NCI-H1092 treated with DMSO at 0.1 percent for 48 hours (cell line): ENCODE data around the gene PLCH1.
"Not testable (repeated sequence)": the region's sequence is repeated elsewhere in the genome, so short reads cannot be mapped to it uniquely, and the experiment has no call there.

Experiments used
- DNase-seq: peaks from one replicate; lab custom pipeline; 2025; lab: John Stamatoyannopoulos, UW

PLCH1 gene

GRCh38 chr3:155418407-155418806 lies 326.5 kb downstream of the PLCH1 start:
- DNase-seq: peak; percentile 2

- no peak for DNase-seq
These were observed 327.8 kb downstream of the PLCH1 start for GRCh38 chr3:155417119-155417517.

- DNase-seq: no peak
These were observed 328.3 kb downstream of the PLCH1 start for GRCh38 chr3:155416500-155417118.

- no peak for DNase-seq
These were observed 332.0 kb downstream of the PLCH1 start for GRCh38 chr3:155412904-155413303.

GRCh38 chr3:155411500-155412223 lies 333.2 kb downstream of the PLCH1 start:
- DNase-seq: no peak

- DNase-seq: no peak
These were observed 335.5 kb downstream of the PLCH1 start for GRCh38 chr3:155409336-155409735.

GRCh38 chr3:155407971-155408370 lies 336.9 kb downstream of the PLCH1 start:
- DNase-seq: no peak

- no peak for DNase-seq
These were observed 337.5 kb downstream of the PLCH1 start for GRCh38 chr3:155407331-155407730.

GRCh38 chr3:155404486-155404885 lies 340.4 kb downstream of the PLCH1 start:
- peak; percentile 27 for DNase-seq

GRCh38 chr3:155402656-155403055 lies 342.2 kb downstream of the PLCH1 start:
- no peak for DNase-seq

- no peak for DNase-seq
These were observed 346.8 kb downstream of the PLCH1 start for GRCh38 chr3:155398046-155398445.

GRCh38 chr3:155394896-155395295 lies 350.0 kb downstream of the PLCH1 start:
- DNase-seq: not testable (repeated sequence)

- no peak for DNase-seq
These were observed 350.6 kb downstream of the PLCH1 start for GRCh38 chr3:155394240-155394639.

- DNase-seq: no peak
These were observed 351.6 kb downstream of the PLCH1 start for GRCh38 chr3:155393316-155393715.

GRCh38 chr3:155392138-155392537 lies 352.7 kb downstream of the PLCH1 start:
- no peak for DNase-seq

- no peak for DNase-seq
These were observed 353.3 kb downstream of the PLCH1 start for GRCh38 chr3:155391551-155391958.

- no peak for DNase-seq
These were observed 353.8 kb downstream of the PLCH1 start for GRCh38 chr3:155391104-155391503.

- DNase-seq: no peak
These were observed 354.5 kb downstream of the PLCH1 start for GRCh38 chr3:155390351-155390750.

GRCh38 chr3:155388417-155388816 lies 356.5 kb downstream of the PLCH1 start:
- DNase-seq: no peak

GRCh38 chr3:155387571-155387970 lies 357.3 kb downstream of the PLCH1 start:
- DNase-seq: no peak

GRCh38 chr3:155386919-155387318 lies 358.0 kb downstream of the PLCH1 start:
- no peak for DNase-seq

GRCh38 chr3:155385896-155386625 lies 358.8 kb downstream of the PLCH1 start:
- DNase-seq: no peak

- peak; percentile 29 for DNase-seq
These were observed 362.4 kb downstream of the PLCH1 start for GRCh38 chr3:155382396-155383042.
